HG03520 (cell line): ENCODE data around the gene TTYH2.

ENCODE experiments used
- ATAC-seq: cut with Tn5 transposase; IDR thresholded peaks from one replicate; pipeline ENCODE4 v1.9.1; 2021; ENCODE audit warnings: mild to moderate bottlenecking, moderate library complexity; ENCODE audit not compliant: unreplicated experiment

Gene TTYH2

GRCh38 chr17:74282587-74283370, 69.4 kb downstream of the TTYH2 start:
- ATAC-seq, result no peak

- ATAC-seq, result no peak
Observed at GRCh38 chr17:74283371-74283673, 70.0 kb downstream of the TTYH2 start.

GRCh38 chr17:74287031-74287602, 73.7 kb downstream of the TTYH2 start:
- no peak for ATAC-seq

- ATAC-seq, result no peak
Observed at GRCh38 chr17:74288785-74289184, 75.4 kb downstream of the TTYH2 start.

- ATAC-seq, result no peak
Observed at GRCh38 chr17:74289688-74290087, 76.3 kb downstream of the TTYH2 start.

GRCh38 chr17:74290340-74290739, 77.0 kb downstream of the TTYH2 start:
- ATAC-seq, result no peak

- ATAC-seq, result no peak
Observed at GRCh38 chr17:74292495-74292894, 79.1 kb downstream of the TTYH2 start.

- ATAC-seq, result no peak
Observed at GRCh38 chr17:74295625-74296547, 82.5 kb downstream of the TTYH2 start.

- ATAC-seq, result no peak
Observed at GRCh38 chr17:74296548-74296936, 83.2 kb downstream of the TTYH2 start.

GRCh38 chr17:74297941-74298340, 84.6 kb downstream of the TTYH2 start:
- no peak for ATAC-seq

GRCh38 chr17:74298778-74299177, 85.4 kb downstream of the TTYH2 start:
- no peak for ATAC-seq

- ATAC-seq, result no peak
Observed at GRCh38 chr17:74299226-74300009, 86.0 kb downstream of the TTYH2 start.

- no peak for ATAC-seq
Observed at GRCh38 chr17:74303305-74303704, 89.9 kb downstream of the TTYH2 start.

- ATAC-seq, result no peak
Observed at GRCh38 chr17:74304184-74304583, 90.8 kb downstream of the TTYH2 start.

- no peak for ATAC-seq
Observed at GRCh38 chr17:74305865-74306654, 92.7 kb downstream of the TTYH2 start.

GRCh38 chr17:74307984-74308773, 94.8 kb downstream of the TTYH2 start:
- ATAC-seq, result no peak

- no peak for ATAC-seq
Observed at GRCh38 chr17:74309902-74310301, 96.5 kb downstream of the TTYH2 start.
